Measurements from ENCODE around the gene ANKRD13B. TPM values are rescaled to one million over a fixed set of nuclear protein-coding genes. Genes with fewer than 3 reads are reported as not detected.

Gene ANKRD13B
- total and polyA plus RNA-seq, 2 of the 13 experiments (the other 11 are each of a cell fraction or from before 2014, with no cell fraction given): 1.7 to 1.8 TPM

GRCh38 chr17:29643817-29644160, 50.9 kb downstream of the ANKRD13B start (continued):
- TF ChIP-seq NFIC (IDR thresholded peaks at IDR 0.05; ENCODE audit: low read length) (no peak), FOXJ3 (CRISPR knock-in tag; IDR thresholded peaks at IDR 0.05; ENCODE audit: borderline replicate concordance) (no peak), ARID4A (CRISPR knock-in tag; IDR thresholded peaks at IDR 0.05; ENCODE audit: borderline replicate concordance) (no peak), ZNF724P (CRISPR knock-in tag; IDR thresholded peaks at IDR 0.05; ENCODE audit: borderline replicate concordance) (no peak)

GRCh38 chr17:29645515-29646051, 52.7 kb downstream of the ANKRD13B start:
- H3K36me3 ChIP-seq (replicated peaks in 1 of 2; ENCODE audit: control insufficient read depth in 1 of 2, insufficient read depth in 2 of 2, low read length in 2 of 2): no peaks in the 10 kb centered on the region
- peaks cover 13% of the 10 kb centered on the region for H3K4me1 ChIP-seq (ENCODE audit: insufficient read depth, low read length)
- 95% methylated on average over 5 of the region's 5 CpGs for WGBS (ENCODE audit: low lambda C conversion rate)
- no TSS peak for BruUV-seq (replicated peaks)
- POLR2A ChIA-PET: no interaction called here
- no peaks in the 10 kb centered on the region for H3K27me3 ChIP-seq (ENCODE audit: control insufficient read depth in 1 of 2, insufficient read depth in 2 of 2, low read length in 2 of 2)
- no peak overlapping the region for H2AFZ ChIP-seq (ENCODE audit: low read length)
- ATAC-seq (no peak), DNase-seq (ENCODE audit: low spot score) (no peak), FAIRE-seq (no peak)
- CTCF ChIA-PET (ENCODE audit: low intra/inter-chr PET ratio, low total read pairs): no interaction called here
- in situ Hi-C loops (cut with HindIII; ENCODE audit: extremely low pct_ligation_motif_present, low pct_unique_long_range_greater_than_20kb): no loop called here
- intact Hi-C loops (cut with micrococcal nuclease; ENCODE audit: unreplicated experiment): no loop called here
- no peak overlapping the region for H3K4me2 ChIP-seq (ENCODE audit: low read depth, low read length)
- no peak overlapping the region for H3K27ac ChIP-seq (ENCODE audit: extremely low read length, insufficient read depth, low read length)
- H3K79me2 ChIP-seq (ENCODE audit: insufficient read depth, low read length): no peaks in the 10 kb centered on the region
- H3K9me3 ChIP-seq (ENCODE audit: low read length): no peaks in the 10 kb centered on the region
- H3K9ac ChIP-seq (ENCODE audit: insufficient read depth, low read depth, low read length): no peak overlapping the region
- H3K4me3 ChIP-seq (replicated peaks in 1 of 3; ENCODE audit: insufficient read depth in 1 of 3, low read depth in 2 of 3, low read length in 3 of 3): no peak overlapping the region
- H4K20me1 ChIP-seq (ENCODE audit: insufficient read depth, low read length): no peaks in the 10 kb centered on the region
- no peak for TF ChIP-seq GLMP (CRISPR knock-in tag; IDR thresholded peaks at IDR 0.05; ENCODE audit: borderline replicate concordance)
- no peak for TF ChIP-seq XRCC5 (optimal IDR thresholded peaks at IDR 0.05; ENCODE audit: low read length)
- no peak for TF ChIP-seq YEATS4 (CRISPR knock-in tag; IDR thresholded peaks at IDR 0.05; ENCODE audit: borderline replicate concordance)
- no peak for TF ChIP-seq ZNF616 (CRISPR knock-in tag; IDR thresholded peaks at IDR 0.05; ENCODE audit: low read depth)
- TF ChIP-seq KIAA2018 (CRISPR knock-in tag; IDR thresholded peaks at IDR 0.05; ENCODE audit: borderline replicate concordance): no peak

All from HepG2 (cell line).